ENCODE data around the gene ARHGAP8. TPM values are rescaled to one million over a fixed set of nuclear protein-coding genes. Genes with fewer than 3 reads are reported as not detected.

Gene ARHGAP8
- total and polyA plus RNA-seq, 2 donors (not counting 3 experiments of a cell fraction or from before 2014, with no cell fraction given), result not detected

GRCh38 chr22:44735518-44736428 lies 16.6 kb upstream of the ARHGAP8 start:
- Histone ChIP-seq H3K79me2 (ENCODE audit: control insufficient read depth, insufficient read depth, low read length) (no peaks in the 10 kb centered on the region), H4K20me1 (replicated peaks; ENCODE audit: control insufficient read depth, extremely low read depth, insufficient read depth, low read length) (no peaks in the 10 kb centered on the region), H3K4me3 (replicated peaks in 1 of 3; ENCODE audit: insufficient read depth in 1 of 3, low read depth in 1 of 3, low read length in 3 of 3) (no peak overlapping the region), H3K27ac (ENCODE audit: insufficient read depth, low read depth, low read length) (no peak overlapping the region), H3K27me3 (ENCODE audit: control insufficient read depth in 2 of 2, insufficient read depth in 2 of 2, low read length in 2 of 2) (no peaks in the 10 kb centered on the region), H2AFZ (ENCODE audit: low read depth, low read length) (no peak overlapping the region), H3K9me1 (replicated peaks; ENCODE audit: control insufficient read depth, extremely low read depth, insufficient read depth, low read length) (no peaks in the 10 kb centered on the region), H3K4me2 (ENCODE audit: insufficient read depth, low read length) (no peak overlapping the region), H3K4me1 (ENCODE audit: control insufficient read depth, extremely low read depth, insufficient read depth, low read length) (no peaks in the 10 kb centered on the region), H3K36me3 (ENCODE audit: control insufficient read depth in 2 of 2, extremely low read depth in 1 of 2, insufficient read depth in 2 of 2, low read length in 2 of 2) (no peaks in the 10 kb centered on the region), H3K9me3 (replicated peaks; ENCODE audit: control insufficient read depth, insufficient read depth, low read length) (no peaks in the 10 kb centered on the region), H3K9ac (replicated peaks; ENCODE audit: extremely low read depth, insufficient read depth, low read length) (no peak overlapping the region)
- FAIRE-seq, result peak; percentile 59
- dilution Hi-C loops (cut with MboI; ENCODE audit: extremely low pct_ligation_motif_present, low sequenced_read_pairs), result no loop called here
- ChIA-PET CTCF (interaction anchor here (0.5 to 4.3 kb wide), 6 partner anchors 11 to 579 kb away, joined by 3 to 41 read pairs (median 4); no protein-coding TSS in a partner anchor), POLR2A (no interaction called here)
- no TSS peak for BruUV-seq (replicated peaks)
- TF ChIP-seq CTCF (IDR thresholded peaks at IDR 0.05; ENCODE audit: extremely low read depth in 1 of 2, insufficient read depth in 1 of 2, low read depth in 1 of 2, low read length in 2 of 2), result peak; percentile 93 to 95
- TF ChIP-seq POLR2AphosphoS5 (IDR thresholded peaks at IDR 0.05; ENCODE audit: insufficient read depth, low read depth, low read length), result no peak
- peak; percentile 36 for DNase-seq (ENCODE audit: low read depth, low spot score)
- intact Hi-C loops (cut with micrococcal nuclease), result loop anchor here (1.0 kb wide), 1 partner anchor 38 kb away; no protein-coding TSS in a partner anchor
